ENCODE data around the gene ITGB1BP1.

Gene ITGB1BP1

GRCh38 chr2:9424447-9425164 is 1.3 kb upstream of the ITGB1BP1 start:
- DNase-seq, result no peak

DNA sequence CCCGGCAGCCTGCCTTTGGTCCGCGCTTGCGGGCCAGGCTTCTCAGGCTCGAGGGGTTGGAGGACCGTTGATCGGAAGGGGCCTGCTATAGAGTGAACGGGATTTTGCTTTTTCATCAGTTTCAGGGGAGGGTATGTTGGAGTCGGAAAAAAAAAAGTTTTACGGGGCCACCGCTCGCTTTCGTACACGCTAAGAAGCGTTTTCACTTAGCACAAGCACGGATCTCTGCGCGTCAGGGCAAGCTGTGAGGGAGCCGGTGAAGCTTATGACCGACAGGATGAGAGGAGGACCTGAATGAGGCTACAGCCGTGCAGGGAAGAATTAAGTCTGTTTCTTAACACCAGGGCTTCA is 569 bp upstream of the ITGB1BP1 start:
- peak; percentile 20 for DNase-seq

- peak; percentile 50 for DNase-seq
Observed at GRCh38 chr2:9422321-9423099, 818 bp downstream of the ITGB1BP1 start.

DNA sequence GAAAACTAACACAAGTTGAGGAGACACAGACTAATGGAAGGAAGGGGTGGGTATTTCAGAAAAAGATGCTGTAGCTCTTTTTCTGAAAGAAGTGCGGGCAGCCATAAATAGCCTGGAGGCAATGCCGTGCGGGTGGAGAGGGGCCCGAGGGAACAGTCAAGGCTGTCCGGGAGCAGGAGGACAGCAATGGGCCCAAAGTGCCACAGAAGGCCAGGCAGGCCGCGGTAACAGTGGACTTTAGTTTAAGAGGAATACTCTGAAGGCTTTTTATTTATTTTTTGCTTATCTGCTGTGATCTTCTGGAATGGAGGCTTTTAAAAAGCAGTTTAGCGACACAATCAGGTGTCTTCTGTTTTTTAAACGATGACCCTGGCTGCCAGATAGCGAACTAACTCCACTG is 2.8 kb downstream of the ITGB1BP1 start:
- DNase-seq, result no peak

GRCh38 chr2:9419541-9419940 is 3.8 kb downstream of the ITGB1BP1 start:
- DNase-seq, result no peak

DNA sequence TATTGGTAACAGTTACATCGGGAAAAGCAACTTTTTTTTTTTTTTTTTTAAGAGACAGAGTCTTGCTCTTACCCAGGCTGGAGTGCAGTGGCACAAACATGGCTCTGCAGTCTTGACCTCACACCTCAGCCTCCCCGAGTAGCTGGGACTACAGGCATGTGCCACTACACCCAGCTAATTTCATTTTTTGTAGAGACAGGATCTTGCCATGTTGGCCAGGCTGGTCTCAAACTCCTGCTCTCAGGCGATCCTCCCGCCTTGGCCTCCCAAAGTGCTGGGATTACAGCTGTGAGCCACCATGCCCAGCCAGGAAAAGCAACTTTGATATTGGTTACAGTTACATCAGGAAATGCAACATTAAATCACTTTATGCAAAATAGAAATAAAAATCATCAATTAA is 4.6 kb downstream of the ITGB1BP1 start:
- DNase-seq, result no peak

- no peak for DNase-seq
Observed at GRCh38 chr2:9417725-9418124, 5.6 kb downstream of the ITGB1BP1 start.

DNA sequence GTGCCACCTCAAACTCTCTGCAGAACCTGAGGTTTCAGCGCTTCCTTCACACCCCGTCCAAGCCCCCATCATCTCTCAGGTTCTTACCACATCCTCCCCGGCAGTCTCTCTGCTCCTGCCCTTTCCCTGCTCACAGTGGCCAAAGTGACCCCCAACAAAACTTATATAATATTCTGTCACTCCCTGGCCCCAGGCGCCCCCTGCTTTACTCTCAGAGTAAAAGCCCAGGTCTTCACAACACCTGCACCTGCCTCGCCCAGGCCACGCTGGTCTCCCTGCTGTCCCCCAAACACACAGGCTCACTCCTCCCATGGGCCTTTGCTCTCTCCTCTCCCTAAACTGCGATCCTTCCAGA is 6.4 kb downstream of the ITGB1BP1 start:
- DNase-seq, result no peak

DNA sequence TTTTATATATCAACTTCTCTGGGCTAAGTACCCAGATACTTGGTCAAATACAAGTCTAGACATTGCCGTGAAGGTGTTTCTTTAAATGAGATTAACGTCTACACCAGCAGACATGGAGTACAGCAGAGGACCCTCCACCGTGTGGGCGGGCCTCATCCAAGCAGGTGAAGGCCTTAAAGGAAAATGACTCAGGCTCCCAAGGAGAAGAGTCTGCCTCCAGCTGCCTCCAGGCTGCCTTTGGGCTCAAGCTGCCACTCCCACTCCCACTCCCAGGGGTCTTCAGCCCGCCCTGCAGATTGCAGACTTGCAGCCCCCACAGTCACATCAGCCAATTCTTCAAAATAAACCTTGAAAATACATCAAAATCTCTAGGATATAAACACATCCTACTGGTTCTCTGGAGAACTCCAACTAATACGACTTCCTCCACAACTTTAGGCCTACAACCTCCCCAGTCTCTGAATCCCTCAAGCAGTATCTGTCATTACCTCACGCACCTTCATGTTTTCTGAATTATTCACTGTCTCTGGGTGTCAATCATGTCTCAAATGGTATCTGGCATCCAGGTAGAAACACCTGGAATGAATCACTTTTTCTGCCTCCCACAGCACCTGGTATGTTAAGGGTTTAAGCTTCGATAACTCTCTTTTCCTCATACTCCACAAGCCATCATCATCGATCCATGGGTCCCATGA is 6.9 kb downstream of the ITGB1BP1 start:
- no peak for DNase-seq

DNA sequence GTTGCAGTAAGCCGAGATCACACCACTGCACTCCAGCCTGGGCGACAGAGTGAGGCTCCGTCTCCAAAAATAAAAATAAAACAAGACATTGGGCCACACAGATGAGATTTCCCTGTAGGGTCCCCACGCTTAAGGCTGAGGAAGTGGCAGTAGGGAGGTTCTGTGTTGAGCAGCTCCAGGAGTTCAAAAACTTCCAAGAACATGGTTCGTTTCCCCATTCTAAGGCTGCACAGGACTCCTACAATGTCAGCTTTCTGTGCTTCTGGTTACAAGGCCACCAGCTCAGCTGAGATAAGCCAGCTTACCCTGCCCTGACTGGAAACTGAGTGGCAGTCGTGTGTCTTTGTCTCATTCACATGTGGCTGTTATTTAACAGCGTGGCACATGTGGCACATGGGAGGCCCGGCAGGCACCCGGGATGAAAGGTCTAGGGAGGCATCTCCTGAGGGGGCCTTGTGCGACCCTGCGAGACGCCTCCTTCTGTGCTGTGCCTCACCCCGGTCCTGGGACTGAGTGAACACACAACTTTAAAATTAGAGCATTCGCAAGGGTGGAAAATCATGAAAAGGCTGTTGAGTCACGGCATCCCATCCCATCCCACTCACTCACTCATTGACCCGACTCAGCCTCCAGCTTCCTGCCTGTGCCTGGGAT is 7.7 kb downstream of the ITGB1BP1 start:
- DNase-seq, result no peak

GRCh38 chr2:9412781-9413180 is 10.5 kb downstream of the ITGB1BP1 start:
- no peak for DNase-seq

DNA sequence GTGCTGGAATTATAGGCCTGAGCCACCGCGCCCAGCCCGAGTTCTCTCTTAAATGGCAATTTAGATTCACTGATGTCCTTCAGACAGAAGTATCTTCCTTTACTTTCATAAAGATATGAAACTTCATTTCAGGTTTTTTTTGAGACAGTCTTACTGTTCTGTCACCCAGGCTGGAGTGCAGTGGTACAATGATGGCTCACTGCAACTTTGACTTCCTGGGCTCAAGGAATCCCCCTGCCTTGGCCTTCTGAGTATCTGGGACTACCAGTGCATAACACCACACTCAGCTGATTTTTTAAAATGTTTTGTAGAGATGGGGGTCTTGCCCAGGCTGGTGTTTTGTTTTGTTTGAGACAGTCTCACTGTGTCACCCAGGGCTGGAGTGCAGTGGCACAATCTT is 13.2 kb downstream of the ITGB1BP1 start:
- DNase-seq, result no peak

DNA sequence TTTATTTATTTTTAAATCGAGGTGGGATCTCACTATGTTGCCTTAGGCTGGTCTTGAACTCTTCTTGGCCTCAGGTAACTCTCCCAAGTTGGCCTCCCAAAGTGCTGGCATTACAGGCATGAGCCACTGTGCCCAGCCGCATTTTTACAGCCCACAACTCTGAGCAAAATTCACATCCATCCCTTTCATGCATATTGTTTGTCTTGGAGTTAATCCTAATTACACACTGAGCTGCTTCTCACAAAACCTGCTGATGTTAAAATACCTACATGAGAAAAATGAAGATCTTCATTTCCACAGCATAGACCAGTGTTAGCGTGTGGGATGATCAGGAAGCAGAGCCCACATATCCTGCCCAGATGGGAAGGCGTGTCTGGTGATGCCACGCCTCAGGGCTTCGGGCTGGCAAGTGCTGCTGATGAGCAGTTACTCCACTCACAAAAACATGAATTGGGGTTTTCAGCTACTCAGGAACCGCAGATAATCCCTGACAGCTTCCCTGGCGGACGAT is 14.6 kb downstream of the ITGB1BP1 start:
- DNase-seq, result no peak

- DNase-seq, result no peak
Observed at GRCh38 chr2:9407363-9407811, 15.9 kb downstream of the ITGB1BP1 start.

- DNase-seq, result no peak
Observed at GRCh38 chr2:9406529-9407362, 16.6 kb downstream of the ITGB1BP1 start.

DNA sequence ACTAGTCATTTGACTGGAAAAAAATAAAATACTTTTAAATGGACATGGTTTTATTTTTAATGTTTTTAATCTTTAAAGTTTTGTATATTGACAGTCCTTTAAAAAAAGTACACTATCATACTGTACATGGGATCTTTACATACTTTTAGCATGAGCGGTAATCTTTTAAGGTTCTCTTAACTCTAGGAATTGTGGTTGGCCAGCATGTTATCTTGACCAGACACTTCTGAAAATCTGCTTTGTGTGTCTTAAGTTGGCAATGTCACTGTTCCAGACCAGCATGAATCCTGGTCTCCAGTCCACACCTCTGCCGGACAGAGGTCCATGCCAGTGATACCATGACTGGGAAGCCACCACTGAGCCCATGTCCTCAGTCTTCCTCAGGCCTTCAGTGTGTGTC is 17.7 kb downstream of the ITGB1BP1 start:
- peak; percentile 28 for DNase-seq

DNA sequence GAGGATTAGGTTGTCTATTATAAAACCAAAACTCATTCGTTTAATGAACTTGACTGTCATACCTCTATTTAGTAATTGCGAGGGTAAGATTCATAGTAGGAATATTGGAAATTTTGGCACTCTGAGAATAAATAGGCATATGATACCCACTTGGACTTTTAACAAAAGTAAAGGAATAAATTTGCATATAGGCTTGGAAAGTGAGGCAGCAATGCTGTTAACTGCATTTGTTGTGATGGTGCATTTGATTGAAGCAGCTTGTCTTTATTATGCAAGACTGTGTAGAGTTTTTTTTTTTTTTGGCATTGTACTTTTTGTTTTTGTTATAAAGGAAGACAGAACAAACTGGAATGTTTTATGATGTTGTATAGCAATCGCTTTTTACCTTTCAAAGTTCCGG is 18.9 kb downstream of the ITGB1BP1 start:
- no peak for DNase-seq

- peak; percentile 37 for DNase-seq
Observed at GRCh38 chr2:9403924-9404323, 19.4 kb downstream of the ITGB1BP1 start.

- no peak for DNase-seq
Observed at GRCh38 chr2:9401646-9402371, 21.5 kb downstream of the ITGB1BP1 start.

DNA sequence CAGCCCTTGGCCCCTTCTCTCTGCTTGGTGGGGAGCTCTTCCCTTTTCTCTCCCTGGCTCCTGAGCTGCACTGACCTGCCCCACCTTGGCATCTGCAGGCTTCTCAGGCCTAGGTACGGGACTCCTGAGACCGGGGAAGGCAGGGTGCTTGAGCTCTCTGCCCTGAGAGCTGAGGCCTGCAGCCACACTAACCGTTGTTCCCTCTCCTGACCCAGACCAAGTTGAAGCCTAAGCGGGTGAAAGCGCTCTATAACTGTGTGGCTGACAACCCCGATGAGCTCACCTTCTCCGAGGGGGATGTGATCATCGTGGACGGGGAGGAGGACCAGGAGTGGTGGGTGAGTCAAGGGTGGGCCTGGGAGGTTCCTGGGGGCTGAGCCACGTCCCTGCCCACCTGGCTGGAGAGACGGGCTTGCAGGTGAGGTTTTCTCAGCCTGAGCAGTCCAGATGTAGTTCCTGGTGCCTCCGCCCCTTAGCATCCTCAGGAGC is 22.2 kb downstream of the ITGB1BP1 start:
- DNase-seq, result no peak

GRCh38 chr2:9400268-9401058 is 22.9 kb downstream of the ITGB1BP1 start:
- DNase-seq, result no peak
